ENCODE results near the gene VN1R5. TPM values are rescaled to one million over a fixed set of nuclear protein-coding genes. Genes with fewer than 3 reads are reported as not detected.
"Not testable (repeated sequence)": the region's sequence is repeated elsewhere in the genome, so short reads cannot be mapped to it uniquely, and the experiment has no call there.

The VN1R5 gene
- polyA plus RNA-seq (2011; rRNA removed) (not detected in 2 replicates), polyA minus RNA-seq (2011; rRNA and poly(A)+ RNA removed) (not detected in 2 replicates)

DNA sequence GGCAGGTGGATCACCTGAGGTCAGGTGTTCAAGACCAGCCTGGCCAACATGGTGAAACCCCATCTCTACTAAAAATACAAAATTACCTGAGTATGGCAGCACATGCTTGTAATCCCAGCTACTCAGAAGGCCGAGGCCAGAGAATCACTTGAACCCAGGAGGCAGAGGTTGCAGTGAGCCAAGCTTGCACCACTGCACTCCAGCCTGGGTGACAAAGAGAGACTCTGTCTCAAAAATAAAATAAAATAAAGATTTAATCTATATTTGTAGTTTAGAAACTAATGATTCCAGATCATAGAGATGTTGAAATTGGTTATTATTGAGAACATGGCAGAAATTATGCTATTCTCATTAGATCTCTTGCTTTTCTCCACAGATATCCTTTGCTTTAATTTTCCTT lies at the start of gene VN1R5:
VN1R5 (plus strand) TSS at position 301 of the 400 bp plus-strand sequence.
- POLR2A ChIA-PET; H3K4me3 ChIP-seq (ENCODE audit: low read depth, low read length); H3K9me3 ChIP-seq (ENCODE audit: control insufficient read depth, insufficient read depth, low read length); H3K27me3 ChIP-seq (ENCODE audit: control insufficient read depth, insufficient read depth, low read length); CTCF ChIA-PET; H3K27ac ChIP-seq (ENCODE audit: low read depth, low read length); DNase-seq (ENCODE audit: low read depth, low spot score): not testable (repeated sequence)

- no peak for DNase-seq (ENCODE audit: low read depth, low spot score)
- CTCF ChIA-PET, result no interaction called here
- peak overlapping the region; percentile 94 for H3K4me3 ChIP-seq (ENCODE audit: low read depth, low read length)
- H3K9me3 ChIP-seq (ENCODE audit: control insufficient read depth, insufficient read depth, low read length), result peaks cover 17% of the 10 kb centered on the region
- H3K27me3 ChIP-seq (ENCODE audit: control insufficient read depth, insufficient read depth, low read length), result peaks cover 3% of the 10 kb centered on the region
- no peak overlapping the region for H3K27ac ChIP-seq (ENCODE audit: low read depth, low read length)
- POLR2A ChIA-PET, result interaction anchor here (0.6 kb wide), 1 partner anchor 141 kb away, joined by 3 read pairs; no protein-coding TSS in a partner anchor
- no peak for TF ChIP-seq CTCF (IDR thresholded peaks at IDR 0.05; ENCODE audit: low read depth, low read length)
These were observed 46.5 kb upstream of the VN1R5 start for GRCh38 chr1:247209396-247209795.

- Histone ChIP-seq H3K27me3 (ENCODE audit: control insufficient read depth, insufficient read depth, low read length) (peaks cover 4% of the 10 kb centered on the region), H3K27ac (ENCODE audit: low read depth, low read length) (no peak overlapping the region), H3K9me3 (ENCODE audit: control insufficient read depth, insufficient read depth, low read length) (peaks cover 13% of the 10 kb centered on the region), H3K4me3 (ENCODE audit: low read depth, low read length) (peak overlapping the region; percentile 94)
- ChIA-PET CTCF (no interaction called here), POLR2A (interaction anchor here (0.6 to 0.9 kb wide), 2 partner anchors 121 to 140 kb away, joined by 3 read pairs; no protein-coding TSS in a partner anchor)
- no peak for DNase-seq (ENCODE audit: low read depth, low spot score)
- TF ChIP-seq CTCF (IDR thresholded peaks at IDR 0.05; ENCODE audit: low read depth, low read length), result no peak
These were observed 45.9 kb upstream of the VN1R5 start for GRCh38 chr1:247210062-247210375.

DNA sequence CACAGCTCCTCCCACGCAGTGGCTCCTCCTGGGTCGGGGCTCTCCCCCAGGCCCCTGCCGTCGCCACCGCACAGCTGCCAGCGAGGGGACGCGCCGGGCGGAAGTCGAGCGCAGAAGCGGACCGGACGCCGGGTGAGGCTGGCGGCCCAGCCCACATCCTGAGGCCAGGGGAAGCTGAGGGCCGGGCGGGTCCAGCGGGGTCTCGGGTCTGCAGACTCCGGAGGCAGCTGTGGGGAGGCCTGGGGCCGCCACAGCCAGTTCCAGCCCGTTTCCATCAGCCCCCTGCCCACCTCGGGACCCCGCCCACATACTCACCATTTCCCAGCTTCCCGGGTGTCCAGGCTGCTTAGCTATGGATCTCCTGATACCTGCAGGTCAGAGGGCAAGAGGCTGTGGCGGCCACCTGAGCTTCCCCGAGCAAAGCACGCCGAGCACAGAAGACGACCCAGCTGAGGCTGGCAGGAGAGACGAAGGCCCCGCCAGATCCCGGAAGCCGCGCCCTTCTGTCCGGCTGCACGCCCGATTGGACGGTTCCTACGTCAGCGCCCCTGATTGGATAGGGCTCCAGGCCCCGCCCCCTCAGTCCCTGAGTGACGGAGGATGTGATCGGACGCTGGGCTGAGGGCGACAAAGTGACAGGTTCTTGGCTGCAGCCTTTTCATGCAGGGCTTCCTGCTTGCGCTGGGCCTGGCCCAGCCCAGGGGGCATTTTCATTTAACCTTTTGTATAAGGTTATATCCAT lies 45.3 kb upstream of the VN1R5 start:
- Histone ChIP-seq H3K27me3 (ENCODE audit: control insufficient read depth, insufficient read depth, low read length) (peaks cover 4% of the 10 kb centered on the region), H3K27ac (ENCODE audit: low read depth, low read length) (peak overlapping the region; percentile 73), H3K9me3 (ENCODE audit: control insufficient read depth, insufficient read depth, low read length) (peaks cover 13% of the 10 kb centered on the region), H3K4me3 (ENCODE audit: low read depth, low read length) (peak overlapping the region; percentile 94)
- ChIA-PET POLR2A (interaction anchor here (0.9 kb wide), 1 partner anchor 120 kb away, joined by 3 read pairs; no protein-coding TSS in a partner anchor), CTCF (no interaction called here)
- DNase-seq (ENCODE audit: low read depth, low spot score), result peak; percentile 46
- no peak for TF ChIP-seq CTCF (IDR thresholded peaks at IDR 0.05; ENCODE audit: low read depth, low read length)

DNA sequence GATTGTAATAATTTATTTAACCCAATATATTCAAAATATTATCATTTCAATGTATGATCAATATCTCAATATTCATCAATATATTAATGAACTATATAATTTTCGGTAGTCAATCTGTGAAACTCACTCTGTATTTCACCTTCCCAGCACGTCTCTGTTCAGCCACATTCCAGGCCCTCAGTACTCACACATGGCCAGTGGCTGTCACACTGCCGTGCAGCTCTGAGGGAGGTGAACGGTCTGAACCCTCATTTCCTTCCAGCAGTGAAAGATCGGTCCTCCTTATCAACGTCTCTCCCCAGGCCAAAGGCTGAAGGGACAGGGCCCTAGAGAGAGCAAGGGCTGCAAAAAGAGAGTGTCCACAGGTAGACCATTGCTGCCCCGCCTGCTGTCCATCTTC lies 44.5 kb upstream of the VN1R5 start:
- no peak overlapping the region for H3K27ac ChIP-seq (ENCODE audit: low read depth, low read length)
- no peak overlapping the region for H3K4me3 ChIP-seq (ENCODE audit: low read depth, low read length)
- CTCF ChIA-PET, result no interaction called here
- no peak for TF ChIP-seq CTCF (IDR thresholded peaks at IDR 0.05; ENCODE audit: low read depth, low read length)
- no peak for DNase-seq (ENCODE audit: low read depth, low spot score)
- peaks cover 4% of the 10 kb centered on the region for H3K27me3 ChIP-seq (ENCODE audit: control insufficient read depth, insufficient read depth, low read length)
- H3K9me3 ChIP-seq (ENCODE audit: control insufficient read depth, insufficient read depth, low read length), result peaks cover 8% of the 10 kb centered on the region
- POLR2A ChIA-PET, result no interaction called here
